ENCODE data around the gene ACOX3.
"Not testable (repeated sequence)": the region's sequence is repeated elsewhere in the genome, so short reads cannot be mapped to it uniquely, and the experiment has no call there.

The ACOX3 gene

DNA sequence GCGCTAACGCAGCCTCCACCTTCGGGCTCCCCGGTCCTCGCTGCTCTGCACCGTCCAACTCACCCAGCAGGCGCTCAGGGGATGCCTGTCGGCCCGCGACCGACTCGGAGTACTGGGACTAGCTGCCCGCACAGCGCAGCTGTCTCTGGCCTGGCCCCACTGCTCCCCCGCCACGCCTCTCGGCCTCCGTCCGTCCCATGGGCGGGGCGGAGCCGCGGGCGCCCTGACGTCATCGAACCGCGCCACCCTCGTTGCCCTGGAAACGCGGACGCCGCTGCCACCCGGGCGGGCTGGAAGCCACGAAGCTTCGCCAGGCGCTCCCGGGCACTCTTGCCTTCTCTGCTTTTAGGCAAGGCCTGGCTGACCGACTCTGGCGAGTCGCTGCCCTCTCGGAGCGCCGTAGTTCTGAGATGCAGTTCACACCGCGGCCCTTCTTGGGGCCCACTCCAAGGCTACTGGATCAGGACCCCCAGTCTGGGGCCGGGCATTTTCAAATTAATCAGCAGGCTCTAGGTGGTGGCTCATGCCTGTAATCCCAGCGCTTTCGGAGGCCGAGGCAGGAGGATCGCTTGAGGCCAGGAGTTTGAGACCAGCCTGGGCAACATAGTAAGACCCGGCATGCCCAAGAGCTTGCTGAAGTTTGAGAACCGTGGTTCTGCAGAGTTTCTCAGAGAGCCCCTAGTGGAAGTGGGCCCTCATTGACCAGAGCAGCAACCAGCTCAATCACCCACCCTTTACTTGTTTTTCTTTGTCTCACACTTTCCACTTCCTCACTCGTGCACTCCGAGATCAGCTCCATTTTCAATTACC is 12.0 kb downstream of the ACOX3 start:
- DNase-seq: peak; percentile 83

DNA sequence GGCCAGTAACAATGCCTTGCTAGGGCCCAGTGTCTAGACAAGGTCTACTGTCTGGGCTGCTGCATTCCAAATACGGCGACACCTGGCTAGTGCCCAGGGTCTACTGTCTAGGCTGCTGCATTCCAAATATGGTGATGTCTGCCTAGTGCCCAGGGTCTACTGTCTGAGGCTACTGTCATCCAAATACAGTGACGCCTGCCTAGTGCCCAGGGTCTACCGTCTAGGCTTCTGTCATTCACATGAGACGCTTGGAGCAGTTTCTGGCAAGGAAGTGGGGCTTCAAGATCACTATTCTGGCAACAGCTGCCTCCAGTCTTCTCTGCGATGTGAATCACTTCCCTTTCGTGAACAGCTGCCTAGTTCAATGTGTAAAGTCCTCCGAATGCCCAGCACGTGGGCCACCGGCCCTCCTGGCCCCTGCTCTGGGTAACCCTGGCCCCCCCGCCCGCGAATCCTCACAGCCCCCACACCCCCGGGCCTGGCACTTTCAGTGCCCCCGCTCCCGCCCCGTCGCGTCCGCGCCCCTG is 12.7 kb downstream of the ACOX3 start:
- DNase-seq: peak; percentile 60

DNA sequence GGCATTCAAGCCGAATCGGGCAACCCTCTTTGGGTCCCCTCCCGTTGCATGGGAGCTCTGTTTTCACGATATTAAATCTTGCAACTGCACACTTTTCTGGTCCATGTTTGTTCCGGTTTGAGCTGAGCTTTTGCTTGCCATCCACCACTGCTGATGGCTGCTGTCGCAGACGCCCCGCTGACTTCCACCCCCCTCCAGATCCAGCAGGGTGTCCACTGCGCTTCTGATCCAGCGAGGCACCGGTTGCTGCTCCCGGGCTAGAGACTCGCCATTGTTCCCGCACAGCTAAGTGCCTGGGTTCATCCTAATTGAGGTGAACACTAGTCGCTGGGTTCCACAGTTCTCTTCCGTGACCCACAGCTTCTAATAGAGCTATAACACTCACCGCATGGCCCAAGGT is 13.3 kb downstream of the ACOX3 start:
- no peak for DNase-seq

DNA sequence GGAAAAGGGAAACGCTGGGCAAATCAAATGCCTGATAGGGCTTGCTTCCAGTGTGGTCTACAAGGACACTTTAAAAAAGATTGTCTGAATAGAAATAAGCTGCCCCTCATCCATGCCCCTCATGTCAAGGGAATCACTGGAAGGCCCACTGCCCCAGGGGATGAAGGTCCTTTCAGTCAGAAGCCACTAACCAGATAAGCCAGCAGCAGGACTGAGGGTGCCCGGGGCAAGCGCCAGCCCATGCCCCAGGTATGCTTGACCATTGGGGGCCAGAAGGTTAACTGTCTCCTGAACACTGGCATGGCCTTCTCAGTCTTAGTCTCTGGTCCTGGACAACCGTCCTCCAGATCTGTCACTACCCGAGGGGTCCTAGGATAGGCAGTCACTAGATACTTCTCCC is 17.7 kb downstream of the ACOX3 start:
- DNase-seq: no peak

DNA sequence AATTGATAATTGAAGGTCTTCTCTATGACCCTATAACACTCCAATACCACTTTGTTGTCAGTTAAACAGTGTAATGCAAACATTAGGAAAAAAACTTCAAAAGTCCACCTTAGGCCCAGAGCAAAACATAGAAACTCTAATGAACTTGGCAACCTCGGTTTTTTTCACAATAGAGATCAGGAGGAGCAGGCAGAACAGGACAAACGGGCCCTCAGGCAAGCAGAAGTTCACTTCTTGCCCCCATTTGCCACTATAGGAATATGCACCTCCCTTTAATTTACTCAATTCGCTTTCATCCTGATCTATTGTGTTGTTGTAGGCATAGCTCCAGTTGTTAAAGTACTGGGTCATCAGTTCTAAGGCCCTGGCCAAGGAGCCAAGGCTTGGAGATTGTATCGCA is 18.2 kb downstream of the ACOX3 start:
- no peak for DNase-seq

DNA sequence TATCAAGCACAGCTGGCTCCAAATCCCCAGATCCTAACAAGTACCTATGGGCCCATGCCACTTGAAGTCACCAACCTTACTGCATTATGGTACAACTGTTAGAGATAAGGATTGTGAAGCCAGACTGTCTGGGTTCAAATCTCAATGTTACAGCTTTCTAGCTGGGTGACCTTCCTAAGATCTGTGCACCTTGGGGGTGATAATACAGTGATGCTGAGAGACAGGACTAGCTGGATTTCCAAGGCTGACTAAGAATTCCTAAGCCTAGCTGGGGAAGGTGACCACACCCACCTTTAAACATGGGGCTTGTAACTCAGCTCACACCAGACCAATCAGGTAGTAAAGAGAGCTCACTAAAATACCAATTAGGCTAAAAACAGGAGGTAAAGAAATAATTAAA is 20.4 kb downstream of the ACOX3 start:
- DNase-seq: not testable (repeated sequence)

DNA sequence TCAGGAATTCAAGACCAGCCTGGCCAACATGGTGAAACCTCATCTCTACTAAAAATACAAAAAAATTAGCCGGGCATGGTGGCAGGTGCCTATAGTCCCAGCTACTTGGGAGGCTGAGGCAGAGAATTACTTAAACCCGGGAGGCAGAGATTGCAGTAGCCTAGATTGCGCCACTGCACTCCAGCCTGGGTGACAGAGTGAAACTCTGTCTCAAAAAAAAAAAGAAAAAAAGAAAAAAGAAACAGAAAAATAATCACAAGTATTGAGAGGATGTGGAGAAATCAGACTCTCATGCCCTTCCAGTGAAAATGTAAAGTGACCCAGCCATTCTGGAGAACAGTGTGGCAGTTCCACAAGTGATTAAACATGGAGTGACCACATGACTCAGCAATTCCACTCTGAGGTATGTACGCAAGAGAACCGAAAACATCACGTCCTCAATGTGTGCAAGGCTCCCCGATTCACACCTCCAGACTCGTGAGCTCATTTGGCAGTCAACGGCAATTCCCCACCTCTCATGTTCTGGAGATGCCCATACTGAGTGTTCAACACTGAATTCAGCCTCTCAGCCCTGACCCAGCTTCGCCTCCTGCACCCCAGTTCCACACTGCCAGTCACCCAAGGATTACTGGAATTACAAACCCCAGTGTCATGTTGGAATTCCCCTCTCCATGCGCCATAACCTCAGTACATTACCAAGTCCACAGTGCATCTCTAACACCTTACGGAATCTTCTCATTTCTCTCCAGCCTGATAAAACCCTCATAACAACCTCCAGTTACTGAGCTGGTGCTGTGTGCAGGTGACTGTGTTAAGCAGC is 21.1 kb downstream of the ACOX3 start:
- no peak for DNase-seq

DNA sequence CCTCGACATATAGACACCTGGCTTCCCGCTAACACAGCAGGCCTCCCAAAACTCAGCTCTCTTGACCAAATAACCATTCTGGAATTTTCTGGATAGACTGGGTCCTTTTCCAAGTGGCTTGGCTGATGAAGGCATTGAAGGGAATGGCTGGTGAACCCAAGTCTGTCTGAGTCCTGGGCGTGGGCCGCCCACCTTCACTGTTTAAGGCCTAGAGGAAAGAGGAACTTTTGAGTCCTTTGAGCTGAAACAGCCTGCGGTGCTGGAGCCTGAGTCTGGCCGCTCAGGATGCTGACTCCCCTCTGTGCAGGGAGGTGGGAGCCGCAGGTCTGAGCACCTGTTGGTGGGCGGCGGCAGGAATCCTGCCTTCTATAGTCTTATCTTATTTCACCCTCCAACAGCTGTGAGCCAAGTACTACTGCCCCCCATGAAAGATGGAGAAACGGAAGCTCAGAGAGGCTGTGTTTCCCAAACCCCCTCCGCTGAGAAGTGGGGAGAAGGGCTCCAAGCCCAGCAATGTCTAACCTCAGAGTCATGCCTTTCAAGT is 23.4 kb downstream of the ACOX3 start:
- no peak for DNase-seq

DNA sequence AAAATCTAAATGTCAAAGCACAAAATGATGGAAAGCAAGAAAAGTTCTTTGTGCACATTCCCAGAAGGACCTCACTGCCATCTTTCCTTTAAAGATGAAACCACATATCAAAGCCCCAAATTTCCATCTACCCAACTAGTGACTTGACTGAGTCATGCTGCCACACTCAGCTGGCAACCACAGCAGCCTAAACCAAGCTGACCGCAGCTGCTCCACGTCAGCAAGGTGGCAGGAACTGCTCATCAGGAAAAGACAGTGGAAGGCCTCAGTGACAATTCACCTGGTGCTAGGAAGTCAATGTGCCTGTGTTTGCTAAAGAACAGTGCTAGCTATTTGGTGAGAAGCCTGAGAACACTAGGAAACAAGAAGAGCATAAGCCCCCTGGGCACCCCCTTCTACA is 26.1 kb downstream of the ACOX3 start:
- no peak for DNase-seq

DNA sequence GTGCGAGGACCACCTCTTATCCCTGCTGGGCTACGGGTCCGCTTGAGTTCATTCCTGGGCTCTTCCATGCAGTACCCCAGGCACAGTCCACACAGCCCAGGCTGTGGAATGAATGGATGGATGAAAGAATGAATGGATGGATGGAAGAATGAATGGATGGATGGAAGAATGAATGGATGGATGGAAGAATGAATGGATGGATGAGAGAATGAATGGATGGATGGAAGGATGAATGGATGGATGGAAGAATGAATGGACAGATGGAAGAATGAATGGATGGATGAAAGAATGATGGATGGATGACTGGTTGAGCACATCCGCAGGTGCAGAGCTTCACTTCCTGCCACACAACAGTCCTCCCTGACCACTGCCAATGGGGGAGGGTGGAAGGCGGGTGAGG is 28.2 kb downstream of the ACOX3 start:
- no peak for DNase-seq

DNA sequence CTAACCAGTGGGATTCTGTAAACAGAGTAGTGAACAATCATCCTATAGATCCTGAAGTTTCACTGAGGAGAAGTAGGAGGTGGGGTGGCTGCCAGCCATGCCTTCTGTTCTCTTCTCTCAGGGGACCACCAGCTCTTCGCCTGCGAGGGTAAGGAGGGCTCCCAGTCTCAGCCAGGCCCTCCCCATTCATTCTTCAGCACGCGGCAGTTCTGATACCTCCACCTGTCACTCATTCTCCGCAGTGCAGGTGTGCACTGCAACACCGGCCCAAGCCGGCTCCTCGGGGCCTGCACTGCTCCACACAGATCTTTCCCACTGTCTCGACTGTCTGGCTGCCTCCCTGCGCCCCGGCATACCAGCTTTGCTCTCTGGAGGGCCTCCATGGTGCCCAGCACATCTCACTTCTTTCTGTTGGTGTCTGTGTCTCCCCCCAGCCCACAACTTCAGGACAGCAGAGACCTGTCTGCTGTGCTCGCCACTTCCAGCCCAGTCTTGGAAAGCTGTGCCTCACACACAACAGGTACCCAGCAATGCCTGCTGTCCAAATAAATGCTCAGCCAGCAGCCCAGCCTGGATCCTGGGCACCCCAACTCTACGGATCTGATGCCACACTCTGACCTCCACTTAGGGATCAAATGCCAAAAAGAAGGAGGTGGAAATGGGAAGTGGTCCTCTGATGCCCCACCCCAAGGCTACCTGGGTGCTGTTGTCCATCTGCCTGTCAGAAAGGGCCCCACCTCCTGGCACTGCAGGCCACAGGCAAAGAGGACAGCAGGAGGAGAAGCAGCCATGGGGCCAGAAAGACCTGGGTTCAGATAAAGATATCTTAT is 29.0 kb downstream of the ACOX3 start:
- no peak for DNase-seq

DNA sequence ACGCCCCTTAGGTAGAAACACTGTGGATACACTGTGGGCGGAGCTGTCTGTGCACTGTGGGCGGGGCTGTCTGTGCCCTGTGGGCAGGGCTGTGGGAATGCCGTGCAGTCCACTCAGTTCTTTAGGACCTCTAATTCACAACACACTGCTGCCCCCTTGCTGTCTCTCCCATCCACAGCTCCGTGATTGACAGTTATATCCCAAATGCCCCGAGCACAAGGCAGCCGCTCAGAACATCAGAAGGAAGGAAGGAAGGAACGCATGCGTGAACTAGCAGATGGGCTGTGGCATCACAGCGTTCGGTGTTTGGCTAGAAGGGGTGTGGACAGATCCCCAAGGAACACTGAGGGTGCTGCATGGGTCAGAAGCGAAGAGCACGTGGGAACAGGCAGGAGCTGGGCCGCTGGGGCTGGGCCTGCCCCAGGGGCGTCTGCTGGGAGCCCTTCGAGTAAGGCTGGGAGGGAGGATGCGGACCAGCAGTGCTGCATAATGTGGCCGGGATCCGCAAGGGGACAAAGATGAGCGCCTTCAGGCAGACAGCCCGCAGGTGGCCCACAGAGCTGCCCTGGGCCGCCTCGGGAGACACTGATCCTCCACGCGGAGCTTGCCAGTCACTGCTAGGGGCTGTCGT is 29.8 kb downstream of the ACOX3 start:
- peak; percentile 65 for DNase-seq

DNA sequence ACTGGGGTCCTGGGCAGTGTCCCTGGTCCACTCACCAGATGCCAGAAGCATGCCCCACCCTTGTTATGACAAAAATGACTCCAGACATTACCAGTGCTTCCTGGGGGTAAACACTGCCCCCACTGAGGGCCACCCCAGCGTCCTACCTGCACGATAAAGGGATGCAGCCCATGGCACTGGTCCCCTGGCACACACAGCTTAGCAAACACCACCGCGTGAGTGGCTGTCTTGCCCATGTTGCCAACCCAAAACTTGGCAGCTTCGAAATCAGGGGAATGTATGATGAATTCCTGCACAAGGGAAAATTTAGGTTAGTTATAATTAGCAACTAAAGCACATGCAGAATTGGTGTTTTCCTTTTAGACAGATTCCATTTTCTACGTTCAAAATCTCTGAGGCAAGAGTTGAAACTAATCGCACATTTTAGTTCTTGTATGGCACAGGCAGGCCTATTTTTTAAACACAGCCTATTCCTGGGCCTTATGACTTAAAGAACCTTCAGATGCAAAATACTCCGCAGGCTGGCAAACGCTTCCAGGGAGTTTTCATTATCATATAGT is 30.4 kb downstream of the ACOX3 start:
- no peak for DNase-seq

DNA sequence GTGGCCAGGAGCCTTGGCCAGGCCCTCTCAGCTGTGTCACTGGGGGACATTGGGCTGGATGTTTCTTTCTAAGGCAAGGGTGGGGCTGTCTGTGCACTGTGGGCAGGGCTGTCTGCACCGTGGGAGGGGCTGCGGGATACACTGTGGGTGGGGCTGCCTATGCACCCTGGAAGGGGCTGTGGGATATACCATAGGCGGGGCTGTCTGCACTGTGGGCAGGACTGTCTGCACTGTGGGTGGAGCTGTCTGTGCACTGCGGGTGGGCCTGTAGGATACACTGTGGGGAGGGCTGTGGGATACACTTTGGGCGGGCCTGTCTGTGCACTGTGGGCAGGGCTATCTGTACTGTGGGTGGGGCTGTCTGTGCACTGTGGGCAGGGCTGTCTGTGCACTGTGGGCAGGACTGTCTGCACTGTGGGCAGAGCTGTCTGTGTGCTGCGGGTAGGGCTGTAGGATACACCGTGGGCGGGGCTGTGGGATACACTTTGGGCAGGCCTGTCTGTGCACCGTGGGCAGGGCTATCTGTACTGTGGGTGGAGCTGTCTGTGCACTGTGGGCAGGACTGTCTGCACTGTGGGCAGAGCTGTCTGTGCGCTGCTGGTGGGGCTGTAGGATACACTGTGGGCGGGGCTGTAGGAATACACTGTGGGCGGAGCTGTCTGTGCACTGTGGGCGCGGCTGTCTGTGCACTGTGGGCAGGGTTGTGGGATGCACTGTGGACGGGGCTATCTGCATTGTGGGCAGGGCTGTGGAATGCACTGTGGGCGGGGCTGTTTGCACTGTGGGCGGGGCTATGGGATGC is 31.1 kb downstream of the ACOX3 start:
- DNase-seq: no peak

DNA sequence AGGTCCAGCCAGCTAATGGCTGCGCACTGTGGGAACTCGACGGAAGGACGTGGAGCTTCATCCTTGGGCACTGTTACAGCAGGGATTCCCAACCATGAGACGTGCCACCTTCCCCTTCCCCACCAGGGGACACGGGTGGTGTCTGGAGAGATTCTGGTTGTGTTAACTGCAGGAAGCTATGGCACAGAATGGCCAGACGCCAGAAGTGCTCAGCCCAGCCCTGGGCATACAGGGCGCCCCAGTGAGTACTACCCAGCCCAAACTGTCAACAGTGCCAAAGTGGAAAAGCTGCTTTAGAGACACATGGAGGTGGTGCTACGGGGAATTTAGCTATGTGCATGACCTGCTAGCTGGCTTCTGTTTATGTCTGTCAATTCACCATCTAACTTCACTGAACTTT is 32.8 kb downstream of the ACOX3 start:
- no peak for DNase-seq

DNA sequence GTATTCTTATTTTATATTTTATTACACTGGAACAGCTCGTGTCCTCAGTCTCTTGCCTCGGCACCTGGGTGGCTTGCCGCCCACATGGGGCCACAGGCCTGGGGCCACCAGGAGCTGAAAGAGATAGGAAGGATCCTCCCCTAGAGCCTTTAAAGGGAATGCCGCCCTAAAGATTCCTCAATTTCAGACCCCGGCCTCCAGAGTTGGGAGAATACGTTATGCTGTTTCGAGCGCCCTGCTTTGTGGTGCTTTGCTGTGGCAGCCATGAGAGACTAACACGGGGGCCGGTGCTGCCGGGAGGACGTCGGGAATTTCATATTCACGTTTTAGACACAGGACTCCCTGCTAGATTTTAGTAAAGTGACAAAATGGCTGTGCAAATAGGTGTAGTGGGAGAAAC is 33.2 kb downstream of the ACOX3 start:
- no peak for DNase-seq

DNA sequence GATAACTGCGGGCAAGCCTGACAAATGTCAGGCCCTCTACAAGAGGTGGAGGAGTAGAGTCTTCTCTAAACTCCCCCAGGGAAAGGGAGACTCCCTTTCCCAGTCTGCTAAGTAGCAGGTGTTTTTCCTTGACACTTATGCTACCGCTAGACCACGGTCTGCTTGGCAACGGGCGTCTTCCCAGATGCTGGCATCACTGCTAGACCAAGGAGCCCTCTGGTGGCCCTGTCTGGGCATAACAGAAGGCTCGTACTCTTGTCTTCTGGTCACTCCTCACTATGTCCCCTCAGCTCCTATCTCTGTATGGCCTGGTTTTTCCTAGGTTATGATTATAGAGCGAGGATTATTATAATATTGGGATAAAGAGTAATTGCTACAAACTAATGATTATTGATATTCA is 33.6 kb downstream of the ACOX3 start:
- not testable (repeated sequence) for DNase-seq

DNA sequence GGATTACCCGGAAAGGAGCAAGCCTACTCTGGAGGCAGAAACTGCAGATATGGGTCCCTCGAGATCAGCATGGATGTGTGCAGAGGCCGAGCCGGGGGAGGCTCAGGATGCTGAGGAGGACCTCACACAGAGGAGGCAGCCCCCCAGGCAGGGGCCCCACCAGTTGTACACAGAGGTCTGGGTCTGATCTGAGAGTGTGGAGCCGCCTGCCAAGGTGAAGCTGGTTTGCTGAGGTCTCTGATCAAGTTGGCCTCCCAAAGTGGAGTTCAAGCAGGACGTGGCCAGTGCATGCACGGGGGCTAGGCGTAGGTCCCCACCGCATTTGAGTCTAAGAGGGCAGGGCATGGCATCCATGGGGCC is 35.0 kb downstream of the ACOX3 start:
- DNase-seq: no peak

DNA sequence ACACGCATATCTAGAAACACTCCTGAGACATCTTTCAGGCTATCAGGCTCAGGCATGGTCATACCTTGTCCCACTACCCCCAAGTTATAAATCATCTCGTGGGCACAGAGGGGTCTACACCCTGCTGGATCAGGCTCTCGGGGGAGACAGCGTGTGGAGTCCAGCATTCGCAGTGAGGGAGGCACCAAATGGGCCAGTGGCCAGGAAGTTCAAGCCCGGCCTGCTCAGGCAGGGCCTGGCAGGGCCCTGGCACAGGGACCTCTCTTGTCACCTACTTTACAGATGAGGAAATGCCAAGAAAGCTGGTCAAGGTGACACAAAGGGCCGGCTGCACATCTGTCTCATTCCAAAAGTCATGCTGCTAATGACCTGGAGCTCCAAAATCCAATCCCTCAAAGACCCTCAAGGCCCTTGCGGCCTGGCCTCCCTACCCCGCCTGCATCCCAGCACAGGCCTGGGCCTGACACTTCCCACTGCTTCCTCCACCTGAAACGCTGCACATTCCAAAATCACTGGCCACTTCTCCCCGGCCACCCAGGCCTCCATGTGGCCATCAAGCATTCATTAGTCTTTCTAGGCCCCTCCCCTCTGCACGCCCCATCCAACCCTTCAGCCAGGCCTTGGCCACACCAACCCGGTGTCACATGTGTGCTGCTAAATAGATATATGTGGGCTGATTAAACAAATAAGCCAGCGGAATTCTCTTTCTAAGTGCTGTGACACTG is 35.6 kb downstream of the ACOX3 start:
- no peak for DNase-seq

DNA sequence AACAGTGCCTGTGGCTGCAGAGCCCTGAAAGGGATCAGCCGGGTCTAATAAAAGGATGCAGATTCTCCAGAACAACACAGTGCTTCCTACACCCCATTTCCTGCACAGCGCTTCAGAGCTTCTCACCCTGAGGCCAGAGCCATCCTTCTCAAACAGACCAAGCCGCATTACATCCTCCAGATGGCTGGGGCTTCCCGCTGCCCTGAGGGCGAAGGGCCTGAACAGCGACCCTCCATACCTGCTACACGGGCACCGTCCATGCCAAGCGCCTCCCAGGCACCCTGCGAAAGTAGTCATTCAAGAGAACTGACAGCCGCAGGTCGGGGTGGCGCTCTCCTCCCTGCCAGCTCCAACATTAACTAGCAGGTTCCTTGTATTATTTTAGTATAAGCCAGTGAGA is 36.5 kb downstream of the ACOX3 start:
- no peak for DNase-seq
